Cardiac muscle cell (in vitro differentiated cells and primary cell): ENCODE data around the gene RNF38. TPM values are rescaled to one million over a fixed set of nuclear protein-coding genes. Genes with fewer than 3 reads are reported as not detected.
"Not testable (repeated sequence)": the region's sequence is repeated elsewhere in the genome, so short reads cannot be mapped to it uniquely, and the experiment has no call there.

Source experiments
- DNase-seq, 2 donors: peaks; one replicate each; pipeline versions ENCODE4 v3.0.0 to v3.0.0-alpha.2; 2010 to 2017; ENCODE audit warnings: low read depth in 1 of 2, low spot score in 1 of 2
- H3K27ac ChIP-seq: fragments of 200-600 bp; sonication (generic); 2 replicates; pipeline ENCODE4 v1.5.1; 2016
- H3K27me3 ChIP-seq: fragments of 200-600 bp; sonication (generic); 2 replicates; pipeline ENCODE4 v1.6.0; 2016; ENCODE audit warnings: control low read depth
- H3K36me3 ChIP-seq: fragments of 200-600 bp; sonication (generic); 2 replicates; pipeline ENCODE4 v1.5.1; 2016; ENCODE audit warnings: control low read depth
- H3K4me1 ChIP-seq: fragments of 200-600 bp; sonication (generic); 2 replicates; pipeline ENCODE4 v1.8.1; 2017; ENCODE audit warnings: low read depth, mild to moderate bottlenecking, mixed run types
- H3K4me3 ChIP-seq: fragments of 200-600 bp; sonication (generic); 2 replicates; pipeline ENCODE4 v1.5.1; 2016; ENCODE audit warnings: mild to moderate bottlenecking
- H3K9me3 ChIP-seq: fragments of 200-600 bp; sonication (generic); 2 replicates; pipeline ENCODE4 v1.5.1; 2017; ENCODE audit warnings: low read depth, mild to moderate bottlenecking, control low read depth
- polyA plus RNA-seq: library from polyadenylated mRNA; unstranded; fragments of >200 nt; fragmentation: Nextera tagmentation; extraction: Ambion mirVana; gene quantifications from 2 replicates; pipeline ENCODE4 v1.2.1, GENCODE V29; 2016
- total RNA-seq: library from RNA; depleted of rRNA; stranded (reverse); fragments of >200 nt; gene quantifications from 2 replicates; pipeline ENCODE4 v1.2.3, GENCODE V29; 2016
- TF ChIP-seq, protein P1 (sequence below): IDR thresholded peaks from 2 replicates; pipeline ENCODE4 v1.5.1; 2012; ENCODE audit warnings: low read depth, mild to moderate bottlenecking, low read length

RNF38 gene
- total and polyA plus RNA-seq, 2 experiments from 2014 or later: 20.1 to 26.3 TPM

GRCh38 chr9:36423206-36423605 is 23.1 kb upstream of the RNF38 start:
- TF ChIP-seq, protein P1, sequence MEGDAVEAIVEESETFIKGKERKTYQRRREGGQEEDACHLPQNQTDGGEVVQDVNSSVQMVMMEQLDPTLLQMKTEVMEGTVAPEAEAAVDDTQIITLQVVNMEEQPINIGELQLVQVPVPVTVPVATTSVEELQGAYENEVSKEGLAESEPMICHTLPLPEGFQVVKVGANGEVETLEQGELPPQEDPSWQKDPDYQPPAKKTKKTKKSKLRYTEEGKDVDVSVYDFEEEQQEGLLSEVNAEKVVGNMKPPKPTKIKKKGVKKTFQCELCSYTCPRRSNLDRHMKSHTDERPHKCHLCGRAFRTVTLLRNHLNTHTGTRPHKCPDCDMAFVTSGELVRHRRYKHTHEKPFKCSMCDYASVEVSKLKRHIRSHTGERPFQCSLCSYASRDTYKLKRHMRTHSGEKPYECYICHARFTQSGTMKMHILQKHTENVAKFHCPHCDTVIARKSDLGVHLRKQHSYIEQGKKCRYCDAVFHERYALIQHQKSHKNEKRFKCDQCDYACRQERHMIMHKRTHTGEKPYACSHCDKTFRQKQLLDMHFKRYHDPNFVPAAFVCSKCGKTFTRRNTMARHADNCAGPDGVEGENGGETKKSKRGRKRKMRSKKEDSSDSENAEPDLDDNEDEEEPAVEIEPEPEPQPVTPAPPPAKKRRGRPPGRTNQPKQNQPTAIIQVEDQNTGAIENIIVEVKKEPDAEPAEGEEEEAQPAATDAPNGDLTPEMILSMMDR: no peak
- H3K27ac ChIP-seq: no peak overlapping the region

DNA sequence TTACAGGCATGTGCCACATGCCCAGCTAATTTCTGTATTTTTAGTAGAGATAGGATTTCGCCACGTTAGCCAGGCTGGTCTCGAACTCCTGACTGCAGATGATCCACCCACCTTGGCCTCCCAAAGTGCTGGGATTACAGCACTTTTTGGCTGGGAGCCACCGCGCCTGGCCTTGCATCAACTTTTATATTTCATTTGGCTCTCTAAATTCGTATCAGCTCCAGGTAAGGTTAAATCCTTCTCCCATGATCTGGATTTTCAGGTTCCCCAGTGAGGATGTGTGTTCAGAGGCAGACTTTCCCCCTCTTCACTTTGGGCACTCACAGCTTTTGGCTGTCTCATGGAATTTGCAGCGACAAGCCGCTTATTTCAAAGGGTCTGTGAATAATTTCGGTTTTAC is 16.8 kb upstream of the RNF38 start:
- Histone ChIP-seq H3K36me3 (no peaks in the 10 kb centered on the region), H3K4me3 (no peak overlapping the region), H3K9me3 (no peaks in the 10 kb centered on the region), H3K27me3 (no peaks in the 10 kb centered on the region), H3K4me1 (peaks cover 2% of the 10 kb centered on the region), H3K27ac (no peak overlapping the region)
- TF ChIP-seq, protein P1: no peak
- no peak for DNase-seq

More at GRCh38 chr9:36423206-36423605, 23.1 kb upstream of the RNF38 start:
- H3K4me1 ChIP-seq: no peaks in the 10 kb centered on the region
- no peaks in the 10 kb centered on the region for H3K27me3 ChIP-seq
- no peak overlapping the region for H3K4me3 ChIP-seq
- H3K9me3 ChIP-seq: no peaks in the 10 kb centered on the region
- no peaks in the 10 kb centered on the region for H3K36me3 ChIP-seq
- no peak for DNase-seq

- Histone ChIP-seq H3K4me3 (no peak overlapping the region), H3K9me3 (no peaks in the 10 kb centered on the region), H3K27me3 (no peaks in the 10 kb centered on the region), H3K36me3 (no peaks in the 10 kb centered on the region), H3K4me1 (peaks cover 2% of the 10 kb centered on the region), H3K27ac (peak overlapping the region; percentile 51)
- TF ChIP-seq, protein P1: no peak
- DNase-seq: peak in 1 of 2 donors; percentile 23
Observed at GRCh38 chr9:36415822-36416525, 15.9 kb upstream of the RNF38 start.

- H3K4me3 ChIP-seq, H3K36me3 ChIP-seq, H3K27me3 ChIP-seq, H3K4me1 ChIP-seq, H3K27ac ChIP-seq, H3K9me3 ChIP-seq: not testable (repeated sequence)
- peak in 1 of 2 donors; percentile 25 for DNase-seq
Observed at GRCh38 chr9:36411410-36411809, 11.3 kb upstream of the RNF38 start.

DNA sequence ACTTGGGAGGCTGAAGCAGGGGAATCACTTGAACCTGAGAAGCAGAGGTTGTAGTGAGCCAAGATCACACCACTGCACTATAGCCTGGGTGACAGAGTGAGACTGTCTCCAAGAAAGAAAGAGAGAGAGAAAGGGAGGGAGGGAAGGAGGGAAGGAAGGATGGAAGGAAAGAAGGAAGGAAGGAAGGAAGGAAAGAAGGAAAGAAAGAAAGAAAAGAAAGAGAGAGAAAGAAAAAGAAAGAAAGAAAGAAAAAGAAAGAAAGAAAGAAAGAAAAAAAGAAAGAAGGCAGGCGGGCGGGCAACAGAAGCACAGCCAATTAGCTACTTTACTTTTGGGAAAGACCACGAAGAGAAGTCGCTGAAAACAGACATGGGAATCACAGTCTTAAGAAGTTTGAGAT is 9.0 kb upstream of the RNF38 start:
- H3K4me1 ChIP-seq, H3K36me3 ChIP-seq, DNase-seq, H3K9me3 ChIP-seq, H3K4me3 ChIP-seq, H3K27me3 ChIP-seq, H3K27ac ChIP-seq: not testable (repeated sequence)

GRCh38 chr9:36407122-36407723 is 7.2 kb upstream of the RNF38 start:
- H3K27me3 ChIP-seq: no peaks in the 10 kb centered on the region
- no peak overlapping the region for H3K4me3 ChIP-seq
- no peaks in the 10 kb centered on the region for H3K4me1 ChIP-seq
- H3K27ac ChIP-seq: peak overlapping the region; percentile 22
- no peaks in the 10 kb centered on the region for H3K9me3 ChIP-seq
- H3K36me3 ChIP-seq: no peaks in the 10 kb centered on the region
- peak; percentile 67 to 78 for DNase-seq
- TF ChIP-seq, protein P1: peak; percentile 83
